Psoas muscle (tissue), 8 donors: ENCODE results near the gene RALGDS. TPM values are rescaled to one million over a fixed set of nuclear protein-coding genes. Genes with fewer than 3 reads are reported as not detected.
"Not testable (repeated sequence)": the region's sequence is repeated elsewhere in the genome, so short reads cannot be mapped to it uniquely, and the experiment has no call there.

Source experiments
- ATAC-seq, 4 donors: fragments of 200-7000 bp; cut with Tn5 transposase; one replicate each; pipeline ENCODE4 v1.9.1; 2020; ENCODE audit warnings: moderate library complexity in 3 of 4, mild to moderate bottlenecking in 2 of 4
- DNase-seq, 2 donors: peaks; one replicate each; pipeline ENCODE4 v3.0.0-alpha.2; 2020
- H3K27ac ChIP-seq: fragments of 200-600 bp; one replicate; pipeline ENCODE4 v1.8.0; 2022
- H3K27me3 ChIP-seq, 3 donors: fragments of 200-600 bp in 1 of 3; one replicate each; pipeline versions ENCODE4 v1.6.1 to v1.8.0; 2013 to 2022; ENCODE audit warnings: low read length in 2 of 3, mild to moderate bottlenecking in 2 of 3, moderate library complexity in 1 of 3; ENCODE audit not compliant: insufficient read depth in 3 of 3
- H3K36me3 ChIP-seq, 2 donors: fragments of 200-600 bp in 1 of 2; one replicate each; pipeline versions ENCODE4 v1.6.1 to v1.8.0; 2013 to 2022; ENCODE audit warnings: low read depth in 1 of 2, mild to moderate bottlenecking in 1 of 2, moderate library complexity in 1 of 2; ENCODE audit not compliant: insufficient read depth in 1 of 2
- H3K4me1 ChIP-seq: fragments of 200-600 bp; one replicate; pipeline ENCODE4 v1.8.0; 2022
- H3K4me3 ChIP-seq: fragments of 200-600 bp; one replicate; pipeline ENCODE4 v1.8.0; 2022; ENCODE audit warnings: mild to moderate bottlenecking
- H3K9me3 ChIP-seq: fragments of 200-600 bp; one replicate; pipeline ENCODE4 v1.8.0; 2022
- WGBS, 3 donors: extraction: QIAGEN DNeasy Blood & Tissue Kit; methylation state at CpG; one replicate each; pipeline versions ENCODE4 v1.1.6 to v1.1.7; 2013; 5-methylcytosine and 5-hydroxymethylcytosine counted together
- intact Hi-C, 2 donors: fragments of 100-400 bp; cut with DNase I; formaldehyde crosslinking; loops; one replicate each; pipeline versions ENCODE4 v1.11.0 to v1.14.2; 2022
- polyA plus RNA-seq, 3 donors: library from polyadenylated mRNA; stranded (reverse); fragments of 200-250 nt; gene quantifications; one replicate each; pipeline ENCODE4 v1.2.3, GENCODE V29; 2013
- total RNA-seq, 4 donors: library from RNA; stranded (reverse); fragmentation: NEBNext Ultra II Directional in 2 of 4; extraction: Animal tissue kit (Norgen Biotek cat#: 25700) in 2 of 4; gene quantifications; one replicate each; pipeline versions ENCODE4 v1.2.1 to v1.2.4, GENCODE V29; 2021 to 2023
- TF ChIP-seq, protein P1 (sequence below): fragments of 200-600 bp; IDR thresholded peaks from one replicate; pipeline ENCODE4 v1.8.0; 2022; ENCODE audit warnings: antibody characterized with exemption
- donor health status: healthy with polysubstance abuse.
- donor health status: DM: no; HTN: no; CAD: no; lungs with moderate emphysema.
- donor health status: Bipolar disorder and iron deficiency.
- donor health status: healthy.
- donor health status: DM: yes; HTN: yes; CAD: no.
- donor health status: DM: no; HTN: no; CAD: no.
- donor health status: DM: no; HTN: no; CAD: no.
- donor health status: DM: yes; HTN: yes; CAD: no.

Gene RALGDS
- total and polyA plus RNA-seq, 7 donors, result 12.3 to 64.6 (median 20.5) TPM

DNA sequence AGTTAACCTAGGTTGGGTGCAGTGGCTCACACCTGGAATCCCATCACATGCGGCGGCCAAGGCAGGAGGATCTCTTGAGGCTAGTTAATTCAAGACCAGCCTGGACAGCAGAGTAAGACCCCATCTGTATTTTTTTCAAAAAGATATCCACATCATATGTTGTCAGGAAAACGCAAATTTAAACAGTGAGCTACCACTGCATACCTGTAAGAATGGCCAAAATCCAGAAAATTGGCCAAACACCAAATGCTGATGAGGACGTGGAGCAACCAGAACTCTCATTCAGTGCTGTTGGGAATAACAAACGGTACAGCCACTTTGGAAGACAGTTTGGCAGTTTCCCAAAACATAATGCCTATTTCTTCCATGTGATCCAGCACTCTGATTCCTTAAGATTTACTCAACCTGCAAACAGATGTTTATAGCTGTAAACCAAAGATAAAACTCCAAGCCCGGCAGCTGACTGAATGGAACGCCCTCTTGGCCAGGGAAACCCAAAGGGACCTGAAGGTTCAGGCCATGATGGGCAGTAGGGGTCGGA lies 46.9 kb downstream of the RALGDS start:
- DNase-seq, result no peak
- H3K27me3 ChIP-seq, result no peaks in the 10 kb centered on the region
- H3K36me3 ChIP-seq, result no peaks in the 10 kb centered on the region
- H3K27ac ChIP-seq, result no peak overlapping the region
- intact Hi-C loops, result loop anchor here in 1 of 2 donors (10.0 kb wide), 1 partner anchor 841 kb away; no protein-coding TSS in a partner anchor
- ATAC-seq, result no peak
- TF ChIP-seq, protein P1, sequence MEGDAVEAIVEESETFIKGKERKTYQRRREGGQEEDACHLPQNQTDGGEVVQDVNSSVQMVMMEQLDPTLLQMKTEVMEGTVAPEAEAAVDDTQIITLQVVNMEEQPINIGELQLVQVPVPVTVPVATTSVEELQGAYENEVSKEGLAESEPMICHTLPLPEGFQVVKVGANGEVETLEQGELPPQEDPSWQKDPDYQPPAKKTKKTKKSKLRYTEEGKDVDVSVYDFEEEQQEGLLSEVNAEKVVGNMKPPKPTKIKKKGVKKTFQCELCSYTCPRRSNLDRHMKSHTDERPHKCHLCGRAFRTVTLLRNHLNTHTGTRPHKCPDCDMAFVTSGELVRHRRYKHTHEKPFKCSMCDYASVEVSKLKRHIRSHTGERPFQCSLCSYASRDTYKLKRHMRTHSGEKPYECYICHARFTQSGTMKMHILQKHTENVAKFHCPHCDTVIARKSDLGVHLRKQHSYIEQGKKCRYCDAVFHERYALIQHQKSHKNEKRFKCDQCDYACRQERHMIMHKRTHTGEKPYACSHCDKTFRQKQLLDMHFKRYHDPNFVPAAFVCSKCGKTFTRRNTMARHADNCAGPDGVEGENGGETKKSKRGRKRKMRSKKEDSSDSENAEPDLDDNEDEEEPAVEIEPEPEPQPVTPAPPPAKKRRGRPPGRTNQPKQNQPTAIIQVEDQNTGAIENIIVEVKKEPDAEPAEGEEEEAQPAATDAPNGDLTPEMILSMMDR, result no peak
- no peak overlapping the region for H3K4me3 ChIP-seq
- WGBS, 3 donors, result 43 to 46% (median 44%) methylated on average over 8 of the region's 8 CpGs
- H3K4me1 ChIP-seq, result no peaks in the 10 kb centered on the region
- H3K9me3 ChIP-seq, result no peaks in the 10 kb centered on the region

DNA sequence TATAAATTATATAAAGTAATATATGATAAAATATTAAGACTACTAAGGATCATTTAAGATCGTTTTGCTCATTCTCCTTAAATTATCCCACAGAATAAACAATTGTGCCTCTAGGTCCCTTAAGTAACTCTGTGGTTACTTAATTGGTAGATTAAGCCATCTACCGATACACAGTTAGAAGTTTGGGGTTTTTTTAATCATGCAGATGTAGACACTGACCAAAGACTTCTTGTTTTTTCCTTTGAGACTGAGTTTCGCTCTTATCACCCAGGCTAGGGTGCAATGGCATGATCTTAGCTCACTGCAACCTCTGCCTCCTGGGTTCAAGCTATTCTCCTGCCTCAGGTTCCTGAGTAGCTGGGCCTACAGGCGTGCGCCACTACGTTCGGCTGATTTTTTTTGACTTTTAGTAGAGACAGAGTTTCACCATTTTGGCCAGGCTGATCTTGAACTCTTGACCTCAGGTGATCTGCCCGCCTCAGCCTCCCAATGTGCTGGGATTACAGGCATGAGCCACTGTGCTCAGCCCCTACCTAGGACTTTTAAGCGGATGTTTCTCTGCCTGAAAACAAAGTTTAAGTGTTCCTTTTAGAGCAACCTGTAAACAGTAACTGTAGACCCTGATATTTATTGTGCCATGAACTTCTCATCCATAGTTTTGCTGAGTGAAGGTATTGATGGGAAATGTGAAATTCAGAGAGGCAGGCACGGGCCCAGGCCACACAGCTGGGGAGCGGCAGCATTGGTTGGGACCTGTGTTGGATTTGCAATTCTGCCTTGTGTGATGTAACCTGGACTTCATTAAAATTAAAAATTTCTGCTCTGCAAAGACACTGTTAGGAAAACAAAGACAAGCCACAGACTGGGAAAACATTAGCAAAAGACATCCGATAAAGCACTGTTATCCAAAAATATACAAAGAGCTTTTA lies 47.7 kb downstream of the RALGDS start:
- WGBS, 3 donors, result 84 to 88% (median 86%) methylated on average over 12 of the region's 12 CpGs
- H3K9me3 ChIP-seq, result no peaks in the 10 kb centered on the region
- no peak overlapping the region for H3K27ac ChIP-seq
- no peaks in the 10 kb centered on the region for H3K36me3 ChIP-seq
- H3K27me3 ChIP-seq, result no peaks in the 10 kb centered on the region
- TF ChIP-seq, protein P1, result no peak
- no peak for DNase-seq
- no peak overlapping the region for H3K4me3 ChIP-seq
- intact Hi-C loops, result loop anchor here in 1 of 2 donors (10.0 kb wide), 1 partner anchor 841 kb away; no protein-coding TSS in a partner anchor
- no peak for ATAC-seq
- no peaks in the 10 kb centered on the region for H3K4me1 ChIP-seq

- not testable (repeated sequence) for H3K27me3 ChIP-seq, H3K4me1 ChIP-seq, H3K4me3 ChIP-seq, H3K36me3 ChIP-seq, H3K27ac ChIP-seq, ATAC-seq, H3K9me3 ChIP-seq
- DNase-seq, result peak in 1 of 2 donors; percentile 4
- intact Hi-C loops, result loop anchor here in 1 of 2 donors (10.0 kb wide), 1 partner anchor 843 kb away; no protein-coding TSS in a partner anchor
- 92 to 95% (median 92%) methylated on average over 5 of the region's 5 CpGs for WGBS, 3 donors
Measured at GRCh38 chr9:133072210-133072609, 48.8 kb downstream of the RALGDS start.

GRCh38 chr9:133071484-133072150 lies 49.4 kb downstream of the RALGDS start:
- no peak for ATAC-seq
- WGBS, 3 donors, result 83 to 90% (median 88%) methylated on average over 21 to 33 of the region's 33 CpGs
- peak in 1 of 2 donors; percentile 37 for DNase-seq
- H3K4me3 ChIP-seq, result no peak overlapping the region
- intact Hi-C loops, result loop anchor here in 1 of 2 donors (10.0 kb wide), 1 partner anchor 843 kb away; no protein-coding TSS in a partner anchor
- H3K27me3 ChIP-seq, result no peaks in the 10 kb centered on the region
- H3K36me3 ChIP-seq, result peaks cover 0 to 6% of the 10 kb centered on the region in 2 donors
- H3K27ac ChIP-seq, result no peak overlapping the region
- H3K4me1 ChIP-seq, result no peaks in the 10 kb centered on the region
- no peaks in the 10 kb centered on the region for H3K9me3 ChIP-seq
- TF ChIP-seq, protein P1, result no peak

GRCh38 chr9:133070985-133071384 lies 50.1 kb downstream of the RALGDS start:
- H3K9me3 ChIP-seq, ATAC-seq, H3K27ac ChIP-seq, H3K4me1 ChIP-seq, H3K4me3 ChIP-seq, H3K27me3 ChIP-seq, H3K36me3 ChIP-seq: not testable (repeated sequence)
- intact Hi-C loops, result loop anchor here in 1 of 2 donors (10.0 kb wide), 1 partner anchor 844 kb away; no protein-coding TSS in a partner anchor
- DNase-seq, result peak in 1 of 2 donors; percentile 20
- WGBS, 3 donors, result 90 to 93% (median 93%) methylated on average over 7 to 21 of the region's 31 CpGs

- not testable (repeated sequence) for H3K27me3 ChIP-seq, H3K36me3 ChIP-seq, H3K9me3 ChIP-seq, H3K27ac ChIP-seq, H3K4me3 ChIP-seq, H3K4me1 ChIP-seq
- intact Hi-C loops, result loop anchor here in 1 of 2 donors (10.0 kb wide), 1 partner anchor 844 kb away; no protein-coding TSS in a partner anchor
- DNase-seq (peak in 1 of 2 donors; percentile 34), ATAC-seq (peak in 1 of 4 donors; percentile 29)
- WGBS, 3 donors, result 87 to 92% (median 87%) methylated on average over 17 of the region's 17 CpGs
Measured at GRCh38 chr9:133070500-133070961, 50.5 kb downstream of the RALGDS start.

DNA sequence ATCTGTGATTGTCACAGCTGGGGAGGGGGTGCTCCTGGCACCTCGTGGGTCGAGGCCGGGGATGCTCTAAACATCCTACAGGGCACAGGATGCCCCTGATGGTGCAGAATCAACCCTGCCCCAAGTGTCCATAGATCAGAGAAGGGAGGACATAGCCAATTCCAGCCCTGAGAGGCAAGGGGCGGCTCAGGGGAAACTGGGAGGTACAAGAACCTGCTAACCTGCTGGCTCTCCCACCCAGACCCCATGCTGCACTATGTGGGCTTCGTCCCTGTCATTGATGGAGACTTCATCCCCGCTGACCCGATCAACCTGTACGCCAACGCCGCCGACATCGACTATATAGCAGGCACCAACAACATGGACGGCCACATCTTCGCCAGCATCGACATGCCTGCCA lies 52.6 kb downstream of the RALGDS start:
- DNase-seq, result peak in 1 of 2 donors; percentile 11
- H3K4me3 ChIP-seq, ATAC-seq, H3K27ac ChIP-seq, intact Hi-C loops, H3K36me3 ChIP-seq, H3K4me1 ChIP-seq, H3K9me3 ChIP-seq, H3K27me3 ChIP-seq: not testable (repeated sequence)
- WGBS, 3 donors, result 90 to 100% (median 100%) methylated on average over 1 to 2 of the region's 15 CpGs
